HCT116 (cell line): ENCODE results near the gene SUCLG2. TPM values are rescaled to one million over a fixed set of nuclear protein-coding genes. Genes with fewer than 3 reads are reported as not detected.

ENCODE experiments used
- ATAC-seq: fragments of 200-7000 bp; cut with Tn5 transposase; 2 replicates; pipeline ENCODE4 v1.9.1; 2020; ENCODE audit warnings: mild to moderate bottlenecking, moderate library complexity
- BruUV-seq: library from RNA; stranded (reverse); fragments of 400-500 nt; replicated peaks from 2 replicates; lab custom pipeline; 2021; lab: Mats Ljungman, UMichigan
- CTCF ChIA-PET: fragments of 300-600 bp; sonication (Branson Sonifier 250); formaldehyde crosslinking; loops from one replicate; lab custom pipeline; 2021; ENCODE audit warnings: antibody characterized with exemption; lab: Charles Lee
- POLR2A ChIA-PET: fragments of 300-600, 350-600 bp; sonication (Branson Sonifier 250); formaldehyde crosslinking; loops from one replicate; lab custom pipeline; 2021; ENCODE audit warnings: antibody characterized with exemption; lab: Charles Lee
- RAD21 ChIA-PET, 2 experiments: fragments of 300-600 bp; sonication (Branson Sonifier 250); formaldehyde crosslinking; loops; one replicate each; lab custom pipeline; 2023; ENCODE audit warnings: low total read pairs in 2 of 2; ENCODE audit not compliant: uncharacterized antibody in 2 of 2, unreplicated experiment in 2 of 2, low non-redundant PET in 1 of 2; lab: Charles Lee
- DNase-seq: peaks from one replicate; pipeline ENCODE4 v3.0.0-alpha.2; 2010; ENCODE audit warnings: low read depth, low spot score
- H2AFZ ChIP-seq: fragments of 200-600 bp; shearing (Covaris generic), sonication (generic); 2 replicates; pipeline ENCODE4 v1.6.1; 2017; ENCODE audit warnings: low read depth, mixed run types, mixed read lengths, antibody characterized with exemption, low read length; ENCODE audit not compliant: poor library complexity, severe bottlenecking
- H3K27ac ChIP-seq: 2 replicates; pipeline ENCODE4 v1.5.1; 2012; ENCODE audit warnings: low read depth, low read length
- H3K27me3 ChIP-seq: fragments of 200-600 bp; sonication (generic); 2 replicates; pipeline ENCODE4 v1.6.1; 2016; ENCODE audit warnings: mixed run types, low read length, mixed read lengths; ENCODE audit not compliant: insufficient read depth
- H3K36me3 ChIP-seq, 2 experiments: fragments of 200-500 bp in 1 of 2; fragments of 200-600 bp in 1 of 2; sonication (Bioruptor generic) in 1 of 2; sonication (generic) in 1 of 2; 2 replicates each; pipeline versions ENCODE4 v1.5.1 to v1.6.1; 2014 to 2016; ENCODE audit warnings: low read length in 2 of 2, inconsistent platforms in 1 of 2, mixed read lengths in 1 of 2, mixed run types in 1 of 2; ENCODE audit not compliant: insufficient read depth in 2 of 2, control insufficient read depth in 1 of 2
- H3K4me1 ChIP-seq, 2 experiments: fragments of 200-600 bp in 1 of 2; sonication (generic) in 1 of 2; 2 replicates each; pipeline versions ENCODE4 v1.5.1 to v1.6.1; 2012 to 2017; ENCODE audit warnings: low read length in 2 of 2, inconsistent platforms in 1 of 2, mild to moderate bottlenecking in 1 of 2, mixed read lengths in 1 of 2, mixed run types in 1 of 2, moderate library complexity in 1 of 2; ENCODE audit not compliant: insufficient read depth in 2 of 2, control insufficient read depth in 1 of 2
- H3K4me2 ChIP-seq: fragments of 200-600 bp; sonication (generic); 2 replicates; pipeline ENCODE4 v1.6.1; 2017; ENCODE audit warnings: mixed run types, low read length, mixed read lengths
- H3K4me3 ChIP-seq, 2 experiments: fragments of 200-600 bp in 1 of 2; sonication (generic) in 1 of 2; replicated peaks in 1 of 2; 2 replicates each; pipeline ENCODE4 v1.5.1; 2011 to 2016; ENCODE audit warnings: low read length in 2 of 2, control low read depth in 1 of 2, low read depth in 1 of 2, mild to moderate bottlenecking in 1 of 2, mixed read lengths in 1 of 2, mixed run types in 1 of 2
- H3K79me2 ChIP-seq: fragments of 200-600 bp; sonication (generic); 2 replicates; pipeline ENCODE4 v1.6.1; 2017; ENCODE audit warnings: mild to moderate bottlenecking, mixed run types, low read length, moderate library complexity, mixed read lengths; ENCODE audit not compliant: insufficient read depth
- H3K9ac ChIP-seq: fragments of 200-600 bp; sonication (generic); 2 replicates; pipeline ENCODE4 v1.6.1; 2016; ENCODE audit warnings: low read length, mixed read lengths
- H3K9me2 ChIP-seq: fragments of 200-600 bp; sonication (generic), shearing (Covaris generic); 2 replicates; pipeline ENCODE4 v1.6.1; 2017; ENCODE audit warnings: mixed run types, mild to moderate bottlenecking, moderate library complexity; ENCODE audit not compliant: insufficient read depth
- H3K9me3 ChIP-seq, 2 experiments: fragments of 200-500 bp in 1 of 2; fragments of 200-600 bp in 1 of 2; sonication (Bioruptor generic) in 1 of 2; sonication (generic) in 1 of 2; 2 replicates each; pipeline ENCODE4 v1.6.1; 2014 to 2017; ENCODE audit warnings: low read length in 2 of 2, mixed read lengths in 2 of 2, inconsistent platforms in 1 of 2, low read depth in 1 of 2, mild to moderate bottlenecking in 1 of 2, mixed run types in 1 of 2, moderate library complexity in 1 of 2; ENCODE audit not compliant: control insufficient read depth in 1 of 2, insufficient read depth in 1 of 2
- H4K20me1 ChIP-seq: fragments of 200-600 bp; sonication (generic), shearing (Covaris generic); 2 replicates; pipeline ENCODE4 v1.6.1; 2017; ENCODE audit warnings: mixed run types, mild to moderate bottlenecking, moderate library complexity; ENCODE audit not compliant: insufficient read depth
- ATF3 ChIP-seq: IDR thresholded peaks from 2 replicates; pipeline ENCODE4 v1.6.1; 2012
- CBX3 ChIP-seq: IDR thresholded peaks from 2 replicates; pipeline ENCODE4 v1.6.1; 2012; ENCODE audit warnings: low read depth
- CEBPB ChIP-seq: IDR thresholded peaks from 2 replicates; pipeline ENCODE4 v1.6.1; 2012; ENCODE audit warnings: low read depth
- EGR1 ChIP-seq: IDR thresholded peaks from 2 replicates; pipeline ENCODE4 v1.6.1; 2012; ENCODE audit warnings: low read depth
- EZH2 ChIP-seq: fragments of 200-600 bp; sonication (generic); IDR thresholded peaks from 2 replicates; pipeline ENCODE4 v1.6.1; 2017; ENCODE audit warnings: antibody characterized with exemption, mixed run types
- EZH2phosphoT487 ChIP-seq: fragments of 200-600 bp; IDR thresholded peaks from 2 replicates; pipeline ENCODE4 v1.6.1; 2018; ENCODE audit warnings: antibody characterized with exemption, borderline replicate concordance
- FOSL1 ChIP-seq: IDR thresholded peaks from 2 replicates; pipeline ENCODE4 v1.6.1; 2012; ENCODE audit warnings: low read depth
- JUND ChIP-seq: IDR thresholded peaks from 2 replicates; pipeline ENCODE4 v1.6.1; 2012
- POLR2A ChIP-seq: IDR thresholded peaks from 2 replicates; pipeline ENCODE4 v1.7.0; 2011; ENCODE audit warnings: borderline replicate concordance; ENCODE audit not compliant: insufficient read depth, insufficient read length; ENCODE audit errors: extremely low read depth
- POLR2AphosphoS5 ChIP-seq: IDR thresholded peaks from 2 replicates; pipeline ENCODE4 v1.6.1; 2011; ENCODE audit warnings: mild to moderate bottlenecking, low read depth, low read length, moderate library complexity
- RAD21 ChIP-seq: IDR thresholded peaks from 2 replicates; pipeline ENCODE4 v1.6.1; 2012; ENCODE audit warnings: low read depth, mild to moderate bottlenecking
- SIN3A ChIP-seq: IDR thresholded peaks from 2 replicates; pipeline ENCODE4 v1.6.1; 2012; ENCODE audit warnings: low read depth
- SP1 ChIP-seq: IDR thresholded peaks from 2 replicates; pipeline ENCODE4 v1.6.1; 2012; ENCODE audit warnings: low read depth
- SRF ChIP-seq: IDR thresholded peaks from 2 replicates; pipeline ENCODE4 v1.6.1; 2012; ENCODE audit warnings: low read depth
- TCF7L2 ChIP-seq: IDR thresholded peaks from 2 replicates; pipeline ENCODE4 v1.7.0; 2011; ENCODE audit warnings: borderline replicate concordance, inconsistent platforms; ENCODE audit not compliant: insufficient read depth, insufficient read length; ENCODE audit errors: extremely low read depth
- ZFX ChIP-seq: fragments of 450-650 bp; IDR thresholded peaks from 2 replicates; pipeline ENCODE4 v1.6.1; 2017
- intact Hi-C: fragments of 100-400 bp; cut with micrococcal nuclease; formaldehyde crosslinking; loops from 2 replicates; pipeline ENCODE4 v1.10.0; 2022
- total RNA-seq: library from RNA; stranded (reverse); gene quantifications from one replicate; pipeline ENCODE4 v1.2.1, GENCODE V29; 2021; ENCODE audit not compliant: unreplicated experiment
- TF ChIP-seq, protein P1 (sequence below): IDR thresholded peaks from 2 replicates; pipeline ENCODE4 v1.6.1; 2012; ENCODE audit warnings: low read depth
- TF ChIP-seq, protein P2 (sequence below), 3 experiments: fragments of 200-600 bp in 1 of 3; sonication (generic) in 1 of 3; IDR thresholded peaks in 2 of 3; conservative IDR thresholded peaks in 1 of 3; 2 replicates each; pipeline ENCODE4 v1.5.1; 2012 to 2017; ENCODE audit warnings: low read depth in 2 of 3, low read length in 2 of 3, antibody characterized with exemption in 1 of 3, borderline replicate concordance in 1 of 3, control low read depth in 1 of 3, mild to moderate bottlenecking in 1 of 3, mixed read lengths in 1 of 3, mixed run types in 1 of 3, moderate library complexity in 1 of 3; ENCODE audit not compliant: insufficient read depth in 1 of 3

SUCLG2 gene
- total RNA-seq, 1 experiment from 2014 or later = 49.2 TPM

DNA sequence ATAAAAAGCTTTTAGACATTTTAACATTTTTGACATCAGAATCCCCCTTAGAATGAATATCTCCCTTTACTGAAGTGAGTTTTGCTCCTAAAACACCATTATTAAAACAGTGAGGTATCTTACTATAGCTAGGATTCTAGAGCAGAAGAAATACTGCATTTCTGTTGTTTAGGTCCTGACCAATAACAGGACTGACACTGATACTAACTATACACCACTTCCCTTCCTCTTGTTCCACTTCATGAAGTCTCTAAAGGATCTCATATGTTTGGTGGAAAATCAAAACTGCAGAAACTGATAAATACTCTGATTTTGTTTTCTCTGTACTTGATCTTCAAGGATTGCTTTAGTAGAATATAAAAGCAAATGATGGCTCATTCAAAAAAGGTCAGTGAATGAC lies 230.7 kb downstream of the SUCLG2 start:
- CTCF ChIA-PET = no interaction called here
- intact Hi-C loops = no loop called here
- RAD21 ChIA-PET = no interaction called here
- H4K20me1 ChIP-seq = no peaks in the 10 kb centered on the region
- no peaks in the 10 kb centered on the region for H3K9me2 ChIP-seq
- no peaks in the 10 kb centered on the region for H3K4me1 ChIP-seq
- H3K9ac ChIP-seq = no peak overlapping the region
- DNase-seq = no peak
- no peaks in the 10 kb centered on the region for H3K27me3 ChIP-seq
- H3K4me3 ChIP-seq = no peak overlapping the region
- TF ChIP-seq ZFX = no peak
- TF ChIP-seq CBX3 = no peak
- no peak for TF ChIP-seq POLR2A
- no peak for TF ChIP-seq SIN3A
- TF ChIP-seq EZH2phosphoT487 = no peak
- no peak for TF ChIP-seq JUND
- no peak for TF ChIP-seq POLR2AphosphoS5
- TF ChIP-seq SP1 = no peak
- TF ChIP-seq, protein P1, sequence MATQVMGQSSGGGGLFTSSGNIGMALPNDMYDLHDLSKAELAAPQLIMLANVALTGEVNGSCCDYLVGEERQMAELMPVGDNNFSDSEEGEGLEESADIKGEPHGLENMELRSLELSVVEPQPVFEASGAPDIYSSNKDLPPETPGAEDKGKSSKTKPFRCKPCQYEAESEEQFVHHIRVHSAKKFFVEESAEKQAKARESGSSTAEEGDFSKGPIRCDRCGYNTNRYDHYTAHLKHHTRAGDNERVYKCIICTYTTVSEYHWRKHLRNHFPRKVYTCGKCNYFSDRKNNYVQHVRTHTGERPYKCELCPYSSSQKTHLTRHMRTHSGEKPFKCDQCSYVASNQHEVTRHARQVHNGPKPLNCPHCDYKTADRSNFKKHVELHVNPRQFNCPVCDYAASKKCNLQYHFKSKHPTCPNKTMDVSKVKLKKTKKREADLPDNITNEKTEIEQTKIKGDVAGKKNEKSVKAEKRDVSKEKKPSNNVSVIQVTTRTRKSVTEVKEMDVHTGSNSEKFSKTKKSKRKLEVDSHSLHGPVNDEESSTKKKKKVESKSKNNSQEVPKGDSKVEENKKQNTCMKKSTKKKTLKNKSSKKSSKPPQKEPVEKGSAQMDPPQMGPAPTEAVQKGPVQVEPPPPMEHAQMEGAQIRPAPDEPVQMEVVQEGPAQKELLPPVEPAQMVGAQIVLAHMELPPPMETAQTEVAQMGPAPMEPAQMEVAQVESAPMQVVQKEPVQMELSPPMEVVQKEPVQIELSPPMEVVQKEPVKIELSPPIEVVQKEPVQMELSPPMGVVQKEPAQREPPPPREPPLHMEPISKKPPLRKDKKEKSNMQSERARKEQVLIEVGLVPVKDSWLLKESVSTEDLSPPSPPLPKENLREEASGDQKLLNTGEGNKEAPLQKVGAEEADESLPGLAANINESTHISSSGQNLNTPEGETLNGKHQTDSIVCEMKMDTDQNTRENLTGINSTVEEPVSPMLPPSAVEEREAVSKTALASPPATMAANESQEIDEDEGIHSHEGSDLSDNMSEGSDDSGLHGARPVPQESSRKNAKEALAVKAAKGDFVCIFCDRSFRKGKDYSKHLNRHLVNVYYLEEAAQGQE = no peak
- no peak for TF ChIP-seq RAD21
- TF ChIP-seq EZH2 = no peak
- TF ChIP-seq TCF7L2 = no peak
- TF ChIP-seq FOSL1 = no peak
- TF ChIP-seq ATF3 = no peak
- no peak for TF ChIP-seq SRF
- TF ChIP-seq, protein P2, sequence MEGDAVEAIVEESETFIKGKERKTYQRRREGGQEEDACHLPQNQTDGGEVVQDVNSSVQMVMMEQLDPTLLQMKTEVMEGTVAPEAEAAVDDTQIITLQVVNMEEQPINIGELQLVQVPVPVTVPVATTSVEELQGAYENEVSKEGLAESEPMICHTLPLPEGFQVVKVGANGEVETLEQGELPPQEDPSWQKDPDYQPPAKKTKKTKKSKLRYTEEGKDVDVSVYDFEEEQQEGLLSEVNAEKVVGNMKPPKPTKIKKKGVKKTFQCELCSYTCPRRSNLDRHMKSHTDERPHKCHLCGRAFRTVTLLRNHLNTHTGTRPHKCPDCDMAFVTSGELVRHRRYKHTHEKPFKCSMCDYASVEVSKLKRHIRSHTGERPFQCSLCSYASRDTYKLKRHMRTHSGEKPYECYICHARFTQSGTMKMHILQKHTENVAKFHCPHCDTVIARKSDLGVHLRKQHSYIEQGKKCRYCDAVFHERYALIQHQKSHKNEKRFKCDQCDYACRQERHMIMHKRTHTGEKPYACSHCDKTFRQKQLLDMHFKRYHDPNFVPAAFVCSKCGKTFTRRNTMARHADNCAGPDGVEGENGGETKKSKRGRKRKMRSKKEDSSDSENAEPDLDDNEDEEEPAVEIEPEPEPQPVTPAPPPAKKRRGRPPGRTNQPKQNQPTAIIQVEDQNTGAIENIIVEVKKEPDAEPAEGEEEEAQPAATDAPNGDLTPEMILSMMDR (IDR thresholded peaks at IDR 0.05 in 2 of 3, conservative IDR thresholded peaks at IDR 0.05 in 1 of 3; ENCODE audit: borderline replicate concordance in 1 of 3, insufficient read depth in 1 of 3, low read depth in 2 of 3, low read length in 2 of 3) = no peak
- no peak for TF ChIP-seq CEBPB
- no peak for TF ChIP-seq EGR1
- TF ChIP-seq, all 23 proteins: peak for 0
- BruUV-seq = no TSS peak
- no peak overlapping the region for H3K27ac ChIP-seq
- ATAC-seq = no peak
- no peak overlapping the region for H2AFZ ChIP-seq
- POLR2A ChIA-PET = no interaction called here
- H3K4me2 ChIP-seq = no peak overlapping the region
- no peaks in the 10 kb centered on the region for H3K36me3 ChIP-seq
- no peaks in the 10 kb centered on the region for H3K79me2 ChIP-seq
- no peaks in the 10 kb centered on the region for H3K9me3 ChIP-seq
